Gastrocnemius medialis (tissue), 4 donors: ENCODE data around the gene NR3C2. TPM values are rescaled to one million over a fixed set of nuclear protein-coding genes. Genes with fewer than 3 reads are reported as not detected.
A peak's percentile ranks its signal among the peaks of the same experiment; 100 is the strongest.

Source experiments
- ATAC-seq, 2 donors: fragments of 150-250 bp; one replicate each; pipeline ENCODE4 v1.9.1; 2016
- DNase-seq, 2 donors: peaks; one replicate each; pipeline ENCODE4 v3.0.0-alpha.2; 2019
- H3K27ac ChIP-seq, 4 donors: fragments of 200-600 bp; sonication (generic); 1 replicate in 1 of 4; 2 replicates in 3 of 4; pipeline ENCODE4 v1.5.1; 2016 to 2018; ENCODE audit warnings: mild to moderate bottlenecking in 2 of 4, moderate library complexity in 1 of 4
- H3K27me3 ChIP-seq, 3 donors: fragments of 200-600 bp; sonication (generic) in 2 of 3; 1 replicate in 1 of 3; 2 replicates in 2 of 3; pipeline versions ENCODE4 v1.5.1 to v1.6.0; 2016 to 2019; ENCODE audit warnings: mild to moderate bottlenecking in 1 of 3, moderate library complexity in 1 of 3
- H3K36me3 ChIP-seq, 2 donors: fragments of 200-600 bp; sonication (generic) in 1 of 2; one replicate each; pipeline ENCODE4 v1.5.1; 2017 to 2018
- H3K4me1 ChIP-seq, 2 donors: fragments of 200-600 bp; sonication (generic) in 1 of 2; one replicate each; pipeline ENCODE4 v1.5.1; 2016 to 2017; ENCODE audit warnings: mild to moderate bottlenecking in 2 of 2
- H3K4me3 ChIP-seq, 4 donors: fragments of 200-600 bp; sonication (generic) in 3 of 4; 1 replicate in 1 of 4; 2 replicates in 3 of 4; pipeline ENCODE4 v1.5.1; 2016 to 2019; ENCODE audit warnings: mild to moderate bottlenecking in 2 of 4
- H3K9me3 ChIP-seq, 3 donors: fragments of 200-600 bp; sonication (generic) in 2 of 3; 1 replicate in 1 of 3; 2 replicates in 2 of 3; pipeline ENCODE4 v1.5.1; 2016 to 2019
- CTCF ChIP-seq, 5 experiments: fragments of 450-650 bp in 3 of 5; fragments of 200-600 bp in 2 of 5; sonication (generic) in 2 of 5; IDR thresholded peaks in 4 of 5; conservative IDR thresholded peaks in 1 of 5; 1 replicate in 4 of 5; 2 replicates in 1 of 5; pipeline ENCODE4 v1.5.1; 2016 to 2019; ENCODE audit warnings: antibody characterized with exemption in 5 of 5, mild to moderate bottlenecking in 3 of 5, moderate library complexity in 3 of 5
- POLR2A ChIP-seq, 2 donors: fragments of 450-650 bp; IDR thresholded peaks; one replicate each; pipeline ENCODE4 v1.6.1; 2017; ENCODE audit warnings: antibody characterized with exemption in 2 of 2, mild to moderate bottlenecking in 2 of 2, moderate library complexity in 2 of 2
- in situ Hi-C, 4 donors: fragments of 200-750 bp; cut with MboI; loops; one replicate each; pipeline versions ENCODE4 v1.15.0 to v1.8.0; 2017; ENCODE audit warnings: low sequenced_read_pairs in 4 of 4
- intact Hi-C: fragments of 100-400 bp; cut with DNase I; formaldehyde crosslinking; loops from one replicate; pipeline ENCODE4 v1.15.1; 2023; ENCODE audit warnings: low total_unique reads
- total RNA-seq, 4 donors: library from RNA; depleted of rRNA; stranded (reverse); fragments of >200 nt; gene quantifications; one replicate each; pipeline versions ENCODE4 v1.1.0 to v1.2.3, GENCODE V29; 2016

The NR3C2 gene
- total RNA-seq, 4 donors from 2014 or later = 5.6 to 10.4 (median 8.1) TPM

- Histone ChIP-seq H3K9me3 (no peaks in the 10 kb centered on the region), H3K4me3 (no peak overlapping the region), H3K36me3 (no peaks in the 10 kb centered on the region), H3K27me3 (no peaks in the 10 kb centered on the region), H3K4me1 (peaks cover 57 to 66% of the 10 kb centered on the region in 2 donors), H3K27ac (no peak overlapping the region)
- ATAC-seq (no peak), DNase-seq (no peak)
- TF ChIP-seq POLR2A (IDR thresholded peaks at IDR 0.05) (no peak), CTCF (IDR thresholded peaks at IDR 0.05 in 4 of 5, conservative IDR thresholded peaks at IDR 0.05 in 1 of 5) (no peak)
- intact Hi-C loops = no loop called here
- in situ Hi-C loops = no loop called here
Measured at GRCh38 chr4:148064451-148064850, 377.8 kb downstream of the NR3C2 start.

- Histone ChIP-seq H3K9me3 (no peaks in the 10 kb centered on the region), H3K27ac (peak overlapping the region in 3 of 4 donors; percentile 53 to 83 (median 75)), H3K27me3 (no peaks in the 10 kb centered on the region), H3K4me3 (no peak overlapping the region), H3K36me3 (no peaks in the 10 kb centered on the region), H3K4me1 (peaks cover 59 to 66% of the 10 kb centered on the region in 2 donors)
- ATAC-seq (no peak), DNase-seq (no peak)
- TF ChIP-seq POLR2A (IDR thresholded peaks at IDR 0.05) (no peak), CTCF (IDR thresholded peaks at IDR 0.05 in 4 of 5, conservative IDR thresholded peaks at IDR 0.05 in 1 of 5) (no peak)
- intact Hi-C loops = no loop called here
- in situ Hi-C loops = no loop called here
Measured at GRCh38 chr4:148062301-148062950, 379.8 kb downstream of the NR3C2 start.

GRCh38 chr4:148061795-148062194 lies 380.4 kb downstream of the NR3C2 start:
- Histone ChIP-seq H3K4me1 (peaks cover 61 to 66% of the 10 kb centered on the region in 2 donors), H3K4me3 (no peak overlapping the region), H3K27ac (peak overlapping the region in 3 of 4 donors; percentile 53 to 83 (median 75)), H3K9me3 (no peaks in the 10 kb centered on the region), H3K36me3 (no peaks in the 10 kb centered on the region), H3K27me3 (no peaks in the 10 kb centered on the region)
- no peak for TF ChIP-seq CTCF (IDR thresholded peaks at IDR 0.05 in 4 of 5, conservative IDR thresholded peaks at IDR 0.05 in 1 of 5)
- TF ChIP-seq POLR2A (IDR thresholded peaks at IDR 0.05) = no peak
- ATAC-seq (no peak), DNase-seq (no peak)
- intact Hi-C loops (no loop called here), in situ Hi-C loops (no loop called here)

DNA sequence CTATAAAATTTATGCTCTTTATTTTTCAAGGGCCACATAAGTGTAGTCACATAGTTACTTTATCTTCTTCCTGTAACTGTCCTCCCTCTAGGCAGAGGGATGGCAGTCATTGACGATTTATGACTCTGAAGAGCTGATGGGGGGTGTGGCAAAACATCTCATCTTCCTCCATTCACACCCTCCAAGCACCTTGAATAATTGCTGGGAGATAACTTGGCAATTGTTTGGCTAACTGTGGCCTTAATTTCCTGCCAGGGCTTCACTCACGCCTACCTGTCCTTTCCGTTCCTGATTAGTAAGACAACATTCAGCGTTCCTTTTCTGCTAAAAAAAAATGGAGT lies 381.1 kb downstream of the NR3C2 start:
- DNase-seq (no peak), ATAC-seq (no peak)
- TF ChIP-seq POLR2A (IDR thresholded peaks at IDR 0.05) = no peak
- no peak for TF ChIP-seq CTCF (IDR thresholded peaks at IDR 0.05 in 4 of 5, conservative IDR thresholded peaks at IDR 0.05 in 1 of 5)
- Histone ChIP-seq H3K27me3 (no peaks in the 10 kb centered on the region), H3K36me3 (no peaks in the 10 kb centered on the region), H3K9me3 (no peaks in the 10 kb centered on the region), H3K27ac (peak overlapping the region in 3 of 4 donors; percentile 75 to 84 (median 83)), H3K4me1 (peaks cover 57 to 64% of the 10 kb centered on the region in 2 donors), H3K4me3 (no peak overlapping the region)
- intact Hi-C loops (no loop called here), in situ Hi-C loops (no loop called here)
